NCI-H146 treated with DMSO at 0.1 percent for 48 hours (cell line): ENCODE data around the gene CCNL2.
"Not testable (repeated sequence)": the region's sequence is repeated elsewhere in the genome, so short reads cannot be mapped to it uniquely, and the experiment has no call there.

Experiments used
- DNase-seq: peaks from one replicate; lab custom pipeline; 2025; ENCODE audit not compliant: unreplicated experiment; lab: John Stamatoyannopoulos, UW

Gene CCNL2

GRCh38 chr1:1399187-1399871, at the start of gene CCNL2:
Gene CCNL2, minus strand, starts transcription at chr1:1399335. Its CDS starts 29 bp downstream, at chr1:1399306.
- DNase-seq = peak; percentile 81

- DNase-seq = not testable (repeated sequence)
Observed at GRCh38 chr1:1446631-1447030, 47.5 kb upstream of the CCNL2 start.

GRCh38 chr1:1442069-1442770, 43.1 kb upstream of the CCNL2 start:
- DNase-seq = no peak

GRCh38 chr1:1441002-1441888, 42.1 kb upstream of the CCNL2 start:
- DNase-seq = no peak

- no peak for DNase-seq
Observed at GRCh38 chr1:1440262-1441001, 41.3 kb upstream of the CCNL2 start.

GRCh38 chr1:1439546-1440261, 40.6 kb upstream of the CCNL2 start:
- DNase-seq = no peak

- no peak for DNase-seq
Observed at GRCh38 chr1:1438531-1439381, 39.6 kb upstream of the CCNL2 start.

- DNase-seq = no peak
Observed at GRCh38 chr1:1437904-1438376, 38.8 kb upstream of the CCNL2 start.

GRCh38 chr1:1437033-1437903, 38.1 kb upstream of the CCNL2 start:
- peak; percentile 3 for DNase-seq

GRCh38 chr1:1436630-1437032, 37.5 kb upstream of the CCNL2 start:
- DNase-seq = no peak

- DNase-seq = no peak
Observed at GRCh38 chr1:1435911-1436629, 36.9 kb upstream of the CCNL2 start.

- DNase-seq = peak; percentile 5
Observed at GRCh38 chr1:1435106-1435903, 36.2 kb upstream of the CCNL2 start, which contains the start of gene VWA1. Gene VWA1, plus strand, starts transcription at chr1:1435690. Its CDS starts 59 bp downstream, at chr1:1435749.

GRCh38 chr1:1434824-1435105, 35.6 kb upstream of the CCNL2 start:
- DNase-seq = no peak

- no peak for DNase-seq
Observed at GRCh38 chr1:1434131-1434823, 35.1 kb upstream of the CCNL2 start.

GRCh38 chr1:1433804-1434130, 34.6 kb upstream of the CCNL2 start:
- no peak for DNase-seq

- no peak for DNase-seq
Observed at GRCh38 chr1:1432951-1433803, 34.0 kb upstream of the CCNL2 start.
